ENCODE results near the gene NUP43. TPM values are rescaled to one million over a fixed set of nuclear protein-coding genes. Genes with fewer than 3 reads are reported as not detected.

The NUP43 gene
- total RNA-seq, 1 donor from 2014 or later = 17.2 TPM

GRCh38 chr6:149725785-149726184 lies 20.5 kb downstream of the NUP43 start:
- Histone ChIP-seq H3K4me1 (ENCODE audit: control insufficient read depth in 3 of 3, insufficient read depth in 3 of 3, low read length in 3 of 3) (no peaks in the 10 kb centered on the region), H3K36me3 (ENCODE audit: control insufficient read depth in 3 of 3, insufficient read depth in 3 of 3, low read length in 3 of 3) (peaks cover 3 to 35% (median 31%) of the 10 kb centered on the region in 3 donors)

GRCh38 chr6:149723771-149724417 lies 22.4 kb downstream of the NUP43 start:
- Histone ChIP-seq H3K4me1 (ENCODE audit: control insufficient read depth in 3 of 3, insufficient read depth in 3 of 3, low read length in 3 of 3) (no peaks in the 10 kb centered on the region), H3K27me3 (ENCODE audit: control insufficient read depth in 3 of 3, insufficient read depth in 3 of 3, low read length in 3 of 3) (no peaks in the 10 kb centered on the region), H3K27ac (ENCODE audit: low read depth, low read length) (no peak overlapping the region), H3K36me3 (ENCODE audit: control insufficient read depth in 3 of 3, insufficient read depth in 3 of 3, low read length in 3 of 3) (peaks cover 3 to 19% (median 17%) of the 10 kb centered on the region in 3 donors), H3K9me3 (ENCODE audit: control insufficient read depth in 3 of 3, low read length in 3 of 3) (no peaks in the 10 kb centered on the region), H3K9ac (ENCODE audit: low read depth in 1 of 3, low read length in 3 of 3) (no peak overlapping the region), H3K4me3 (ENCODE audit: low read length in 3 of 3) (no peak overlapping the region)

More at GRCh38 chr6:149725785-149726184, 20.5 kb downstream of the NUP43 start:
- H3K9me3 ChIP-seq (ENCODE audit: control insufficient read depth in 3 of 3, low read length in 3 of 3) = no peaks in the 10 kb centered on the region
- H3K9ac ChIP-seq (ENCODE audit: low read depth in 1 of 3, low read length in 3 of 3) = no peak overlapping the region
- H3K27ac ChIP-seq (ENCODE audit: low read depth, low read length) = no peak overlapping the region
- no peaks in the 10 kb centered on the region for H3K27me3 ChIP-seq (ENCODE audit: control insufficient read depth in 3 of 3, insufficient read depth in 3 of 3, low read length in 3 of 3)
- no peak overlapping the region for H3K4me3 ChIP-seq (ENCODE audit: low read length in 3 of 3)

- H3K4me1 ChIP-seq (ENCODE audit: control insufficient read depth in 3 of 3, insufficient read depth in 3 of 3, low read length in 3 of 3) = peaks cover 0 to 3% (median 3%) of the 10 kb centered on the region in 3 donors
- no peak overlapping the region for H3K27ac ChIP-seq (ENCODE audit: low read depth, low read length)
- H3K4me3 ChIP-seq (ENCODE audit: low read length in 3 of 3) = no peak overlapping the region
- H3K36me3 ChIP-seq (ENCODE audit: control insufficient read depth in 3 of 3, insufficient read depth in 3 of 3, low read length in 3 of 3) = peaks cover 3 to 13% (median 12%) of the 10 kb centered on the region in 3 donors
- no peaks in the 10 kb centered on the region for H3K9me3 ChIP-seq (ENCODE audit: control insufficient read depth in 3 of 3, low read length in 3 of 3)
- no peak overlapping the region for H3K9ac ChIP-seq (ENCODE audit: low read depth in 1 of 3, low read length in 3 of 3)
- H3K27me3 ChIP-seq (ENCODE audit: control insufficient read depth in 3 of 3, insufficient read depth in 3 of 3, low read length in 3 of 3) = no peaks in the 10 kb centered on the region
Observed at GRCh38 chr6:149723262-149723661, 23.1 kb downstream of the NUP43 start.

- no peak overlapping the region for H3K27ac ChIP-seq (ENCODE audit: low read depth, low read length)
- no peaks in the 10 kb centered on the region for H3K36me3 ChIP-seq (ENCODE audit: control insufficient read depth in 3 of 3, insufficient read depth in 3 of 3, low read length in 3 of 3)
- H3K27me3 ChIP-seq (ENCODE audit: control insufficient read depth in 3 of 3, insufficient read depth in 3 of 3, low read length in 3 of 3) = no peaks in the 10 kb centered on the region
- no peak overlapping the region for H3K9ac ChIP-seq (ENCODE audit: low read depth in 1 of 3, low read length in 3 of 3)
- H3K4me1 ChIP-seq (ENCODE audit: control insufficient read depth in 3 of 3, insufficient read depth in 3 of 3, low read length in 3 of 3) = peaks cover 10 to 18% (median 17%) of the 10 kb centered on the region in 3 donors
- H3K4me3 ChIP-seq (ENCODE audit: low read length in 3 of 3) = no peak overlapping the region
- H3K9me3 ChIP-seq (ENCODE audit: control insufficient read depth in 3 of 3, low read length in 3 of 3) = no peaks in the 10 kb centered on the region
Observed at GRCh38 chr6:149719531-149719930, 26.8 kb downstream of the NUP43 start.

GRCh38 chr6:149717588-149718458 lies 28.5 kb downstream of the NUP43 start, which contains the start of gene LATS1:
TSS of gene LATS1 (minus strand) at chr6:149718101. CDS start at chr6:149702126, 15,975 bp downstream.
- H3K27ac ChIP-seq (ENCODE audit: low read depth, low read length) = peak within 1 kb of the TSS; percentile 100
- H3K9me3 ChIP-seq (ENCODE audit: control insufficient read depth in 3 of 3, low read length in 3 of 3) = no peaks in the 10 kb centered on the region
- peaks cover 10 to 18% (median 17%) of the 10 kb centered on the region in 3 donors for H3K4me1 ChIP-seq (ENCODE audit: control insufficient read depth in 3 of 3, insufficient read depth in 3 of 3, low read length in 3 of 3)
- H3K4me3 ChIP-seq (ENCODE audit: low read length in 3 of 3) = peak within 1 kb of the TSS; percentile 80 to 90 (median 88)
- H3K36me3 ChIP-seq (ENCODE audit: control insufficient read depth in 3 of 3, insufficient read depth in 3 of 3, low read length in 3 of 3) = no peaks in the 10 kb centered on the region
- H3K9ac ChIP-seq (ENCODE audit: low read depth in 1 of 3, low read length in 3 of 3) = peak within 1 kb of the TSS; percentile 98 to 100 (median 100)
- no peaks in the 10 kb centered on the region for H3K27me3 ChIP-seq (ENCODE audit: control insufficient read depth in 3 of 3, insufficient read depth in 3 of 3, low read length in 3 of 3)

- H3K27ac ChIP-seq (ENCODE audit: low read depth, low read length) = peak overlapping the region; percentile 100
- H3K4me3 ChIP-seq (ENCODE audit: low read length in 3 of 3) = peak overlapping the region; percentile 80 to 90 (median 88)
- no peaks in the 10 kb centered on the region for H3K27me3 ChIP-seq (ENCODE audit: control insufficient read depth in 3 of 3, insufficient read depth in 3 of 3, low read length in 3 of 3)
- no peaks in the 10 kb centered on the region for H3K36me3 ChIP-seq (ENCODE audit: control insufficient read depth in 3 of 3, insufficient read depth in 3 of 3, low read length in 3 of 3)
- H3K9ac ChIP-seq (ENCODE audit: low read depth in 1 of 3, low read length in 3 of 3) = peak overlapping the region; percentile 98 to 100 (median 100)
- H3K4me1 ChIP-seq (ENCODE audit: control insufficient read depth in 3 of 3, insufficient read depth in 3 of 3, low read length in 3 of 3) = peaks cover 10 to 18% (median 17%) of the 10 kb centered on the region in 3 donors
- H3K9me3 ChIP-seq (ENCODE audit: control insufficient read depth in 3 of 3, low read length in 3 of 3) = no peaks in the 10 kb centered on the region
Observed at GRCh38 chr6:149717255-149717587, 29.1 kb downstream of the NUP43 start.

GRCh38 chr6:149716181-149716963 lies 30.0 kb downstream of the NUP43 start:
- Histone ChIP-seq H3K4me3 (ENCODE audit: low read length in 3 of 3) (peak overlapping the region; percentile 80 to 90 (median 88)), H3K9ac (ENCODE audit: low read depth in 1 of 3, low read length in 3 of 3) (peak overlapping the region; percentile 98 to 100 (median 100)), H3K36me3 (ENCODE audit: control insufficient read depth in 3 of 3, insufficient read depth in 3 of 3, low read length in 3 of 3) (no peaks in the 10 kb centered on the region), H3K27ac (ENCODE audit: low read depth, low read length) (peak overlapping the region; percentile 100), H3K9me3 (ENCODE audit: control insufficient read depth in 3 of 3, low read length in 3 of 3) (no peaks in the 10 kb centered on the region), H3K4me1 (ENCODE audit: control insufficient read depth in 3 of 3, insufficient read depth in 3 of 3, low read length in 3 of 3) (peaks cover 10 to 18% (median 17%) of the 10 kb centered on the region in 3 donors), H3K27me3 (ENCODE audit: control insufficient read depth in 3 of 3, insufficient read depth in 3 of 3, low read length in 3 of 3) (no peaks in the 10 kb centered on the region)

GRCh38 chr6:149714442-149714841 lies 31.9 kb downstream of the NUP43 start:
- H3K9ac ChIP-seq (ENCODE audit: low read depth in 1 of 3, low read length in 3 of 3) = no peak overlapping the region
- no peak overlapping the region for H3K4me3 ChIP-seq (ENCODE audit: low read length in 3 of 3)
- no peaks in the 10 kb centered on the region for H3K27me3 ChIP-seq (ENCODE audit: control insufficient read depth in 3 of 3, insufficient read depth in 3 of 3, low read length in 3 of 3)
- H3K4me1 ChIP-seq (ENCODE audit: control insufficient read depth in 3 of 3, insufficient read depth in 3 of 3, low read length in 3 of 3) = peaks cover 15 to 24% (median 17%) of the 10 kb centered on the region in 3 donors
- H3K9me3 ChIP-seq (ENCODE audit: control insufficient read depth in 3 of 3, low read length in 3 of 3) = no peaks in the 10 kb centered on the region
- H3K27ac ChIP-seq (ENCODE audit: low read depth, low read length) = no peak overlapping the region
- no peaks in the 10 kb centered on the region for H3K36me3 ChIP-seq (ENCODE audit: control insufficient read depth in 3 of 3, insufficient read depth in 3 of 3, low read length in 3 of 3)

GRCh38 chr6:149711711-149712110 lies 34.6 kb downstream of the NUP43 start:
- Histone ChIP-seq H3K9ac (ENCODE audit: low read depth in 1 of 3, low read length in 3 of 3) (no peak overlapping the region), H3K36me3 (ENCODE audit: control insufficient read depth in 3 of 3, insufficient read depth in 3 of 3, low read length in 3 of 3) (no peaks in the 10 kb centered on the region), H3K4me1 (ENCODE audit: control insufficient read depth in 3 of 3, insufficient read depth in 3 of 3, low read length in 3 of 3) (peaks cover 20 to 28% (median 23%) of the 10 kb centered on the region in 3 donors), H3K27ac (ENCODE audit: low read depth, low read length) (no peak overlapping the region), H3K27me3 (ENCODE audit: control insufficient read depth in 3 of 3, insufficient read depth in 3 of 3, low read length in 3 of 3) (no peaks in the 10 kb centered on the region), H3K4me3 (ENCODE audit: low read length in 3 of 3) (no peak overlapping the region), H3K9me3 (ENCODE audit: control insufficient read depth in 3 of 3, low read length in 3 of 3) (no peaks in the 10 kb centered on the region)
